A172 (cell line): ENCODE data around the gene FLG2. TPM values are rescaled to one million over a fixed set of nuclear protein-coding genes. Genes with fewer than 3 reads are reported as not detected.
"Not testable (repeated sequence)": the region's sequence is repeated elsewhere in the genome, so short reads cannot be mapped to it uniquely, and the experiment has no call there.

Experiments
- DNase-seq: peaks from one replicate; pipeline ENCODE4 v3.0.0-alpha.2; 2015; ENCODE audit warnings: low spot score
- total RNA-seq: library from RNA; depleted of rRNA; stranded (reverse); fragments of >200 nt; shearing (Covaris generic); gene quantifications from 2 replicates; pipeline ENCODE4 v1.2.3, GENCODE V29; 2014; rRNA removed

FLG2 gene
- total RNA-seq, 1 experiment from 2014 or later = not detected

GRCh38 chr1:152312169-152312568, 47.6 kb downstream of the FLG2 start:
- not testable (repeated sequence) for DNase-seq

- DNase-seq = no peak
Observed at GRCh38 chr1:152309955-152310354, 49.9 kb downstream of the FLG2 start.

- not testable (repeated sequence) for DNase-seq
Observed at GRCh38 chr1:152309320-152309901, 50.4 kb downstream of the FLG2 start.

GRCh38 chr1:152308758-152309157, 51.0 kb downstream of the FLG2 start:
- not testable (repeated sequence) for DNase-seq

- not testable (repeated sequence) for DNase-seq
Observed at GRCh38 chr1:152307970-152308369, 51.8 kb downstream of the FLG2 start.

GRCh38 chr1:152306123-152306522, 53.7 kb downstream of the FLG2 start:
- not testable (repeated sequence) for DNase-seq

- DNase-seq = not testable (repeated sequence)
Observed at GRCh38 chr1:152304773-152305172, 55.0 kb downstream of the FLG2 start.

GRCh38 chr1:152303139-152303872, 56.5 kb downstream of the FLG2 start:
- DNase-seq = not testable (repeated sequence)

Other genes with a start within 250 kb of the FLG2 start
- gene TCHH, start 244.6 kb downstream of the FLG2 start, total RNA-seq = 0.02 TPM in 1 of 2 replicates, not detected in the other
- gene RPTN, start 200.8 kb downstream of the FLG2 start, total RNA-seq = not detected in 2 replicates
- not detected in 2 replicates for gene HRNR, start 135.8 kb downstream of the FLG2 start, total RNA-seq
- not detected in 2 replicates for gene FLG, start 34.8 kb downstream of the FLG2 start, total RNA-seq
- gene CRNN, start 54.3 kb upstream of the FLG2 start, total RNA-seq = not detected in 2 replicates
- gene LCE5A, start 150.8 kb upstream of the FLG2 start, total RNA-seq = not detected in 2 replicates
- not detected in 2 replicates for gene CRCT1, start 154.5 kb upstream of the FLG2 start, total RNA-seq
- gene LCE3E, start 206.8 kb upstream of the FLG2 start, total RNA-seq = not detected in 2 replicates
- gene LCE3D, start 220.5 kb upstream of the FLG2 start, total RNA-seq = not detected in 2 replicates
- gene LCE3C, start 240.2 kb upstream of the FLG2 start, total RNA-seq = not detected in 2 replicates